IMR-90 (cell line): ENCODE data around the gene PALLD. TPM values are rescaled to one million over a fixed set of nuclear protein-coding genes. Genes with fewer than 3 reads are reported as not detected.

ENCODE experiments used
- ATAC-seq: fragments of 200-7000 bp; cut with Tn5 transposase; 2 replicates; pipeline ENCODE4 v1.9.1; 2020; ENCODE audit warnings: low read depth, mild to moderate bottlenecking, moderate library complexity
- BruUV-seq: library from RNA; stranded (reverse); fragments of 400-500 nt; replicated peaks from 2 replicates; lab custom pipeline; 2021; lab: Mats Ljungman, UMichigan
- CTCF ChIA-PET: fragments of 300-600 bp; formaldehyde crosslinking; extraction: SDS; loops from one replicate; lab custom pipeline; 2021; ENCODE audit warnings: antibody characterized with exemption; lab: Yijun Ruan, JAX
- POLR2A ChIA-PET: fragments of 300-600 bp; sonication (Branson Sonifier 250); formaldehyde crosslinking; loops from one replicate; lab custom pipeline; 2022; ENCODE audit warnings: antibody characterized with exemption; ENCODE audit not compliant: unreplicated experiment; lab: Charles Lee
- DNase-seq: peaks from one replicate; pipeline ENCODE4 v3.0.0; 2013
- H2AFZ ChIP-seq: replicated peaks from 2 replicates; pipeline ENCODE3; 2013; ENCODE audit warnings: low read length, mild to moderate bottlenecking; ENCODE audit not compliant: poor library complexity
- H2AK5ac ChIP-seq: 2 replicates; pipeline ENCODE4 v1.6.1; 2013; ENCODE audit warnings: low read depth, low read length, inconsistent platforms
- H2AK9ac ChIP-seq: replicated peaks from 2 replicates; pipeline ENCODE3; 2013; ENCODE audit warnings: mild to moderate bottlenecking, low read depth, low read length, moderate library complexity; ENCODE audit not compliant: poor library complexity
- H2BK120ac ChIP-seq: 2 replicates; pipeline ENCODE4 v1.6.1; 2013; ENCODE audit warnings: low read depth, low read length, inconsistent platforms
- H2BK15ac ChIP-seq: 3 replicates; pipeline ENCODE4 v1.6.1; 2013; ENCODE audit warnings: low read depth, low read length, inconsistent platforms
- H2BK20ac ChIP-seq: 2 replicates; pipeline ENCODE4 v1.6.1; 2013; ENCODE audit warnings: low read depth, mild to moderate bottlenecking, inconsistent platforms, low read length, moderate library complexity
- H2BK5ac ChIP-seq: 2 replicates; pipeline ENCODE4 v1.6.1; 2013; ENCODE audit warnings: mild to moderate bottlenecking, low read depth, low read length, inconsistent platforms; ENCODE audit not compliant: poor library complexity, severe bottlenecking
- H3K14ac ChIP-seq: replicated peaks from 2 replicates; pipeline ENCODE4 v1.6.1; 2013; ENCODE audit warnings: low read depth, low read length, inconsistent platforms
- H3K18ac ChIP-seq: 2 replicates; pipeline ENCODE4 v1.6.1; 2013; ENCODE audit warnings: low read depth, low read length, control low read depth
- H3K23ac ChIP-seq: 2 replicates; pipeline ENCODE4 v1.6.1; 2013; ENCODE audit warnings: low read depth, low read length, inconsistent platforms
- H3K27ac ChIP-seq: 2 replicates; pipeline ENCODE4 v1.5.1; 2013; ENCODE audit warnings: mild to moderate bottlenecking, control low read depth, low read length; ENCODE audit not compliant: insufficient read depth
- H3K27me3 ChIP-seq: 2 replicates; pipeline ENCODE4 v1.6.1; 2013; ENCODE audit warnings: low read length; ENCODE audit not compliant: control insufficient read depth, insufficient read depth
- H3K36me3 ChIP-seq: 2 replicates; pipeline ENCODE4 v1.6.1; 2013; ENCODE audit warnings: low read length, mixed read lengths; ENCODE audit not compliant: control insufficient read depth, insufficient read depth
- H3K4ac ChIP-seq: 2 replicates; pipeline ENCODE4 v1.6.1; 2013; ENCODE audit warnings: low read depth, low read length, inconsistent platforms
- H3K4me1 ChIP-seq: 2 replicates; pipeline ENCODE4 v1.6.1; 2013; ENCODE audit warnings: low read length, mixed read lengths; ENCODE audit not compliant: control insufficient read depth, insufficient read depth
- H3K4me2 ChIP-seq: 2 replicates; pipeline ENCODE4 v1.6.1; 2013; ENCODE audit warnings: low read depth, mild to moderate bottlenecking, control low read depth, low read length, moderate library complexity
- H3K4me3 ChIP-seq: 2 replicates; pipeline ENCODE4 v1.5.1; 2013; ENCODE audit warnings: low read depth, mild to moderate bottlenecking, control low read depth, low read length, moderate library complexity; ENCODE audit not compliant: insufficient read depth
- H3K56ac ChIP-seq: 2 replicates; pipeline ENCODE4 v1.6.1; 2013; ENCODE audit warnings: low read length, inconsistent platforms; ENCODE audit not compliant: insufficient read depth; ENCODE audit errors: extremely low read depth
- H3K79me1 ChIP-seq, 2 experiments: 2 replicates each; pipeline ENCODE4 v1.6.1; 2013; ENCODE audit warnings: low read length in 2 of 2, inconsistent platforms in 1 of 2, low read depth in 1 of 2
- H3K9ac ChIP-seq: 2 replicates; pipeline ENCODE4 v1.6.1; 2013; ENCODE audit warnings: low read depth, low read length, control low read depth
- H3K9me1 ChIP-seq: 2 replicates; pipeline ENCODE4 v1.6.1; 2013; ENCODE audit warnings: low read length, inconsistent platforms; ENCODE audit not compliant: insufficient read depth
- H3K9me3 ChIP-seq: 2 replicates; pipeline ENCODE4 v1.6.1; 2013; ENCODE audit warnings: low read length; ENCODE audit not compliant: control insufficient read depth, insufficient read depth
- H4K20me1 ChIP-seq: 2 replicates; pipeline ENCODE4 v1.6.1; 2013; ENCODE audit warnings: low read length, inconsistent platforms; ENCODE audit not compliant: insufficient read depth
- H4K5ac ChIP-seq: 2 replicates; pipeline ENCODE4 v1.6.1; 2013; ENCODE audit warnings: mild to moderate bottlenecking, low read depth, low read length, control low read depth
- H4K8ac ChIP-seq, 2 experiments: 2 replicates each; pipeline ENCODE4 v1.6.1; 2013; ENCODE audit warnings: low read depth in 2 of 2, low read length in 2 of 2, control low read depth in 1 of 2, inconsistent platforms in 1 of 2
- H4K91ac ChIP-seq: 2 replicates; pipeline ENCODE4 v1.6.1; 2013; ENCODE audit warnings: low read depth, low read length, inconsistent platforms; ENCODE audit not compliant: insufficient read depth
- BHLHE40 ChIP-seq: fragments of 150-350 bp; IDR thresholded peaks from 2 replicates; pipeline ENCODE4 v1.6.1; 2016; ENCODE audit warnings: mild to moderate bottlenecking, low read depth, low read length
- CEBPB ChIP-seq: IDR thresholded peaks from 2 replicates; pipeline ENCODE4 v1.6.1; 2012; ENCODE audit warnings: low read depth, low read length, improper control_type of control experiment
- ELK1 ChIP-seq: fragments of 150-350 bp; IDR thresholded peaks from 2 replicates; pipeline ENCODE4 v1.6.1; 2016; ENCODE audit warnings: low read depth, mild to moderate bottlenecking, low read length, moderate library complexity, borderline replicate concordance
- FOS ChIP-seq: fragments of 150-350 bp; IDR thresholded peaks from 2 replicates; pipeline ENCODE4 v1.6.1; 2016; ENCODE audit warnings: low read depth, low read length
- MAFK ChIP-seq: IDR thresholded peaks from 2 replicates; pipeline ENCODE4 v1.6.1; 2012; ENCODE audit warnings: low read depth, low read length, improper control_type of control experiment
- NFE2L2 ChIP-seq: fragments of 150-350 bp; IDR thresholded peaks from 2 replicates; pipeline ENCODE4 v1.6.1; 2016; ENCODE audit warnings: low read depth, mild to moderate bottlenecking, low read length
- POLR2A ChIP-seq: IDR thresholded peaks from 2 replicates; pipeline ENCODE4 v1.6.1; 2012; ENCODE audit warnings: mild to moderate bottlenecking, low read depth, low read length
- RCOR1 ChIP-seq: IDR thresholded peaks from 2 replicates; pipeline ENCODE4 v1.6.1; 2012; ENCODE audit warnings: mild to moderate bottlenecking, low read length, improper control_type of control experiment; ENCODE audit not compliant: insufficient replicate concordance
- RFX5 ChIP-seq: IDR thresholded peaks from 2 replicates; pipeline ENCODE4 v1.8.0; 2012; ENCODE audit warnings: low read depth, mild to moderate bottlenecking, low read length, moderate library complexity
- SMC3 ChIP-seq: fragments of 150-350 bp; IDR thresholded peaks from 2 replicates; pipeline ENCODE4 v1.6.1; 2016; ENCODE audit warnings: low read depth, mild to moderate bottlenecking, antibody characterized with exemption, low read length, moderate library complexity
- WGBS, 2 experiments: methylation state at CpG; one replicate each; pipeline versions ENCODE4 v1.1.5 to v1.1.7; 2013; ENCODE audit warnings: missing lambda C conversion rate in 2 of 2; ENCODE audit not compliant: insufficient read length in 1 of 2; ENCODE audit errors: extremely low coverage in 2 of 2; 5-methylcytosine and 5-hydroxymethylcytosine counted together
- dilution Hi-C: fragments of 300-500 bp; cut with HindIII; formaldehyde crosslinking; loops from one replicate; pipeline ENCODE4 v1.14.3; 2018; ENCODE audit warnings: low sequenced_read_pairs; ENCODE audit not compliant: unreplicated experiment
- in situ Hi-C: fragments of 300-500 bp; cut with MboI; formaldehyde crosslinking; loops from 3 replicates; pipeline ENCODE4 v1.14.3; 2019; ENCODE audit warnings: low sequenced_read_pairs, inconsistent platforms, mixed read lengths
- intact Hi-C: fragments of 100-400 bp; cut with micrococcal nuclease; formaldehyde crosslinking; loops from 2 replicates; pipeline ENCODE4 v1.10.0; 2022
- polyA plus RNA-seq, 3 experiments: library from polyadenylated mRNA; depleted of rRNA; stranded (reverse); fragments of >200 nt; gene quantifications; 2 replicates each; pipeline ENCODE4 v1.2.3, GENCODE V29; 2012; ENCODE audit warnings: low replicate concordance in 1 of 3
- total RNA-seq: library from RNA; depleted of rRNA; stranded (reverse); fragments of >200 nt; gene quantifications from 2 replicates; pipeline ENCODE4 v1.2.3, GENCODE V29; 2012
- TF ChIP-seq, protein P1 (sequence below): fragments of 150-350 bp; IDR thresholded peaks from 2 replicates; pipeline ENCODE4 v1.6.1; 2017; ENCODE audit warnings: mild to moderate bottlenecking, antibody characterized with exemption, low read length, low read depth

Gene PALLD
- total and polyA plus RNA-seq, 2 of the 4 experiments (the other 2 are of a cell fraction) = 91.0 to 91.9 TPM

GRCh38 chr4:168757500-168757899, 260.6 kb downstream of the PALLD start:
- Histone ChIP-seq H3K27me3 (no peaks in the 10 kb centered on the region), H3K14ac (no peak overlapping the region), H3K18ac (no peak overlapping the region), H4K91ac (no peak overlapping the region), H2AK9ac (no peak overlapping the region), H2AK5ac (peak overlapping the region; percentile 86; the same call in 1 of the 2 replicates), H3K4ac (peak overlapping the region; percentile 77; the same call in 1 of the 2 replicates), H3K27ac (no peak overlapping the region), H2BK120ac (peak overlapping the region; percentile 5; the same call in 1 of the 2 replicates), H3K23ac (no peak overlapping the region), H3K9ac (no peak overlapping the region), H3K36me3 (no peaks in the 10 kb centered on the region), H4K20me1 (no peaks in the 10 kb centered on the region), H3K4me1 (peaks cover 7% of the 10 kb centered on the region), H2BK20ac (no peak overlapping the region), H2BK15ac (no peak overlapping the region), H3K4me3 (no peak overlapping the region), H4K8ac (peak overlapping the region in 1 of 2 experiments; percentile 27; a peak in 1 of 4 replicates), H3K9me3 (no peaks in the 10 kb centered on the region), H3K56ac (no peak overlapping the region), H3K4me2 (no peak overlapping the region), H2BK5ac (no peak overlapping the region), H4K5ac (no peak overlapping the region), H3K9me1 (peaks cover 6% of the 10 kb centered on the region), H3K79me1 (no peaks in the 10 kb centered on the region), H2AFZ (no peak overlapping the region)
- dilution Hi-C loops = no loop called here
- DNase-seq (no peak), ATAC-seq (no peak)
- intact Hi-C loops = no loop called here
- WGBS, 2 experiments = 100% methylated on average over 4 of the region's 8 CpGs; no CpG with 5 or more reads in 1 of the 2 experiments
- POLR2A ChIA-PET = no interaction called here
- TF ChIP-seq SMC3 = no peak
- TF ChIP-seq RCOR1 = no peak
- no peak for TF ChIP-seq CEBPB
- TF ChIP-seq MAFK = no peak
- TF ChIP-seq NFE2L2 = no peak
- no peak for TF ChIP-seq RFX5
- TF ChIP-seq POLR2A = no peak
- TF ChIP-seq, protein P1, sequence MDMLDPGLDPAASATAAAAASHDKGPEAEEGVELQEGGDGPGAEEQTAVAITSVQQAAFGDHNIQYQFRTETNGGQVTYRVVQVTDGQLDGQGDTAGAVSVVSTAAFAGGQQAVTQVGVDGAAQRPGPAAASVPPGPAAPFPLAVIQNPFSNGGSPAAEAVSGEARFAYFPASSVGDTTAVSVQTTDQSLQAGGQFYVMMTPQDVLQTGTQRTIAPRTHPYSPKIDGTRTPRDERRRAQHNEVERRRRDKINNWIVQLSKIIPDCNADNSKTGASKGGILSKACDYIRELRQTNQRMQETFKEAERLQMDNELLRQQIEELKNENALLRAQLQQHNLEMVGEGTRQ = no peak
- no peak for TF ChIP-seq ELK1
- no peak for TF ChIP-seq FOS
- no peak for TF ChIP-seq BHLHE40
- in situ Hi-C loops = no loop called here
- CTCF ChIA-PET = interaction anchor here (0.5 kb wide), 1 partner anchor 114 kb away, joined by 3 read pairs; no protein-coding TSS in a partner anchor
- BruUV-seq = no TSS peak
